Smooth muscle cell (in vitro differentiated cells): Measurements from ENCODE around the gene PDZD2. TPM values are rescaled to one million over a fixed set of nuclear protein-coding genes. Genes with fewer than 3 reads are reported as not detected.

ENCODE experiments used
- DNase-seq: peaks from one replicate; lab custom pipeline; 2025; ENCODE audit not compliant: unreplicated experiment; lab: John Stamatoyannopoulos, UW
- H2AFZ ChIP-seq: fragments of 200-600 bp; sonication (generic); 2 replicates; pipeline ENCODE4 v1.6.0; 2016; ENCODE audit warnings: antibody characterized with exemption, low read depth, mild to moderate bottlenecking
- H3F3A ChIP-seq: fragments of 200-600 bp; sonication (generic); 2 replicates; pipeline ENCODE4 v1.6.0; 2017; ENCODE audit warnings: antibody characterized with exemption, low read depth
- H3K27ac ChIP-seq: fragments of 200-600 bp; sonication (generic); 2 replicates; pipeline ENCODE4 v1.5.1; 2016; ENCODE audit warnings: low read depth, mild to moderate bottlenecking
- H3K27me3 ChIP-seq: fragments of 200-600 bp; sonication (generic); 2 replicates; pipeline ENCODE4 v1.6.1; 2016; ENCODE audit warnings: low read depth, mild to moderate bottlenecking
- H3K36me3 ChIP-seq: fragments of 200-600 bp; sonication (generic); 2 replicates; pipeline ENCODE4 v1.5.1; 2016; ENCODE audit warnings: low read depth
- H3K4me1 ChIP-seq: fragments of 200-600 bp; sonication (generic); 2 replicates; pipeline ENCODE4 v1.5.1; 2016; ENCODE audit warnings: low read depth
- H3K4me2 ChIP-seq: fragments of 200-600 bp; sonication (generic); 2 replicates; pipeline ENCODE4 v1.6.0; 2016; ENCODE audit warnings: mild to moderate bottlenecking
- H3K4me3 ChIP-seq: fragments of 200-600 bp; sonication (generic); 2 replicates; pipeline ENCODE4 v1.5.1; 2016; ENCODE audit warnings: mild to moderate bottlenecking
- H3K79me2 ChIP-seq: fragments of 200-600 bp; sonication (generic); 2 replicates; pipeline ENCODE4 v1.6.0; 2016; ENCODE audit warnings: low read depth, mild to moderate bottlenecking
- H3K9ac ChIP-seq: fragments of 200-600 bp; sonication (generic); 2 replicates; pipeline ENCODE4 v1.6.0; 2016; ENCODE audit warnings: low read depth
- H3K9me3 ChIP-seq: fragments of 200-600 bp; sonication (generic); replicated peaks from 2 replicates; pipeline ENCODE4 v1.5.1; 2016; ENCODE audit warnings: low read depth
- H4K20me1 ChIP-seq: fragments of 200-600 bp; sonication (generic); 2 replicates; pipeline ENCODE4 v1.6.0; 2016; ENCODE audit warnings: low read depth
- CTCF ChIP-seq: fragments of 200-600 bp; sonication (generic); IDR thresholded peaks from 2 replicates; pipeline ENCODE4 v1.5.1; 2017; ENCODE audit warnings: borderline replicate concordance, mild to moderate bottlenecking, antibody characterized with exemption; ENCODE audit not compliant: insufficient read depth, poor library complexity, severe bottlenecking
- WGBS: methylation state at CpG from one replicate; pipeline ENCODE4 v1.1.7; 2016; ENCODE audit warnings: low lambda C conversion rate; 5-methylcytosine and 5-hydroxymethylcytosine counted together
- polyA plus RNA-seq: library from polyadenylated mRNA; unstranded; fragments of >200 nt; fragmentation: Nextera tagmentation; extraction: Ambion mirVana; gene quantifications from 2 replicates; pipeline ENCODE4 v1.2.1, GENCODE V29; 2016
- total RNA-seq: library from RNA; depleted of rRNA; stranded (reverse); fragments of >200 nt; gene quantifications from 2 replicates; pipeline ENCODE4 v1.2.3, GENCODE V29; 2014

PDZD2 gene
- total and polyA plus RNA-seq, 2 experiments from 2014 or later: 3.2 to 4.1 TPM

DNA sequence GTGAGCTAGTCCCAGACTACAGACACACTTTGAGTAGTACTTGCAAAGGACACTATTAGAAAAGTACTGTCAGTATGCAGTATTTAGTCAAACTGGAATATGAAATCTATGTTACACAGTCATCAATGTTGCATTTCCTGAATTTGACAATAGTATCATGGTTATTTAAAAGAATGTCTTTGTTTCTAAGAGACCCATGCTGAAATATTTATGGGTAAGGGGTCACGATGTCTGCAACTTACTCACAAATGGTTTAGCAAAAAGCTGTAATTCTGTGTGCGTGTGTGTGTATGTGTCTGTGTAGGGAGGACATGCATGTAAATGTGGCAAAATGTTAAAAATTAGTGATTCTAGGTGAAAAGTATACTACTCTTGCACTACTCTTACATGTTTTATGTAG lies 429.6 kb downstream of the PDZD2 start:
- no peaks in the 10 kb centered on the region for H3F3A ChIP-seq
- H3K4me1 ChIP-seq: no peaks in the 10 kb centered on the region
- H2AFZ ChIP-seq: no peak overlapping the region
- H3K9ac ChIP-seq: no peak overlapping the region
- H3K36me3 ChIP-seq: no peaks in the 10 kb centered on the region
- no peak for TF ChIP-seq CTCF
- no peaks in the 10 kb centered on the region for H3K79me2 ChIP-seq
- no peaks in the 10 kb centered on the region for H4K20me1 ChIP-seq
- H3K27me3 ChIP-seq: no peaks in the 10 kb centered on the region
- no peak overlapping the region for H3K4me2 ChIP-seq
- H3K9me3 ChIP-seq: no peaks in the 10 kb centered on the region
- WGBS: 97% methylated on average over 2 of the region's 2 CpGs
- DNase-seq: no peak
- no peak overlapping the region for H3K27ac ChIP-seq
- no peak overlapping the region for H3K4me3 ChIP-seq

- Histone ChIP-seq H3K27me3 (no peaks in the 10 kb centered on the region), H3K9me3 (no peaks in the 10 kb centered on the region), H4K20me1 (no peaks in the 10 kb centered on the region), H2AFZ (no peak overlapping the region), H3K36me3 (no peaks in the 10 kb centered on the region), H3K4me2 (no peak overlapping the region), H3K4me3 (no peak overlapping the region), H3K79me2 (no peaks in the 10 kb centered on the region), H3K9ac (no peak overlapping the region), H3K27ac (no peak overlapping the region), H3K4me1 (no peaks in the 10 kb centered on the region), H3F3A (no peaks in the 10 kb centered on the region)
- WGBS: 77% methylated on average over 3 of the region's 3 CpGs
- no peak for TF ChIP-seq CTCF
- DNase-seq: no peak
These were observed 430.5 kb downstream of the PDZD2 start for GRCh38 chr5:32069396-32069795.

DNA sequence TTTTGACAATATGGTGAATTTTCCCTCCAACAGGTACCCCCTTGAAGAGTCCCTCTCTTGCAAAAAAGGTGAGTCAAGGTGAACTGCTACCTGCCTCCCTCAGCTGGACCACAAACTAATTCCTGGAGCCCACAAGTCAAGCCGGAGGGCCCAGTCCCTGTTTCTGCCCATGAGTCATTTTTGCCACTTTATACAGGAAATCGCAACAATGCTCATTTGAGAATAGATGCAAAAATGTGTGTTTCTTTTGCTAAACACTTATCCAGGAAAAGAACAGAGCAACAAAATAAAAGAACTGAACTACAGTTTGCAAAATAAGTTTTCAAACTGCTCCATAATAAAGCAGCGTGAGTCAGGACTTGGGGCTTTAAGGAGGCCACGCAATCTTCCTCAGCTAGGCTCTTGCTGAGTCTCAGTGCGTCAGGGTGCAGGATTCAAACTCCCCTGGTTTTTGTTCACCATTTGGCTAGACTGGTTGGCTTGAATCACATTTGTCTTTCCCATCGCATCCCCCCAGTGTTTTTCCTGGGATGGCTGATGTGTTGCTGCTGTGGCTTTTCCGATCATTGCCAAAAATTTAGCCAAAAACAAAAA lies 432.5 kb downstream of the PDZD2 start:
- WGBS: 81% methylated on average over 7 of the region's 7 CpGs
- Histone ChIP-seq H3K9ac (no peak overlapping the region), H3K4me2 (no peak overlapping the region), H3K79me2 (no peaks in the 10 kb centered on the region), H3K36me3 (no peaks in the 10 kb centered on the region), H3K27me3 (no peaks in the 10 kb centered on the region), H3F3A (no peaks in the 10 kb centered on the region), H3K27ac (no peak overlapping the region), H3K9me3 (no peaks in the 10 kb centered on the region), H2AFZ (no peak overlapping the region), H3K4me3 (no peak overlapping the region), H4K20me1 (no peaks in the 10 kb centered on the region), H3K4me1 (no peaks in the 10 kb centered on the region)
- no peak for TF ChIP-seq CTCF
- DNase-seq: no peak

DNA sequence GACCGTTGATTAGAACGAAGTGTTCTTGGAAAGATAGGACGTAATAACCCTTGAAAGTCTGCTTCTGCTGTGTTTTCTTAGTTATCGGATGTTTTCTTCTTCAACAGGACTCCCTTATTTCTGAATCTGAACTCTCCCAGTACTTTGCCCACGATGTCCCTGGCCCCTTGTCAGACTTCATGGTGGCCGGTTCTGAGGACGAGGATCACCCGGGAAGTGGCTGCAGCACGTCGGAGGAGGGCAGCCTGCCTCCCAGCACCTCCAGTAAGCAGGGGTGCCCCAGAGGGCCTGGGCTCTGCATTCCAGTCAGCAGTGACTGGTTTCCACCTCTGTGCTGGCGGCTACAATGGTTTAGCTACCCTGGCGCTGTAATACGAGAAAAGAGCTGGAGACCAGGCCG lies 433.1 kb downstream of the PDZD2 start:
- H3K9me3 ChIP-seq: no peaks in the 10 kb centered on the region
- no peaks in the 10 kb centered on the region for H3F3A ChIP-seq
- H3K27me3 ChIP-seq: no peaks in the 10 kb centered on the region
- DNase-seq: no peak
- WGBS: 97% methylated on average over 14 of the region's 14 CpGs
- H2AFZ ChIP-seq: no peak overlapping the region
- H3K27ac ChIP-seq: no peak overlapping the region
- H3K9ac ChIP-seq: no peak overlapping the region
- H4K20me1 ChIP-seq: no peaks in the 10 kb centered on the region
- no peak for TF ChIP-seq CTCF
- no peaks in the 10 kb centered on the region for H3K36me3 ChIP-seq
- no peak overlapping the region for H3K4me3 ChIP-seq
- no peaks in the 10 kb centered on the region for H3K79me2 ChIP-seq
- H3K4me2 ChIP-seq: no peak overlapping the region
- no peaks in the 10 kb centered on the region for H3K4me1 ChIP-seq
